GM19043 (cell line): ENCODE measurements around the gene SPINK1.
"Not testable (repeated sequence)": the region's sequence is repeated elsewhere in the genome, so short reads cannot be mapped to it uniquely, and the experiment has no call there.

Source experiments
- ATAC-seq: cut with Tn5 transposase; IDR thresholded peaks from one replicate; pipeline ENCODE4 v1.9.1; 2021; ENCODE audit warnings: low read depth; ENCODE audit not compliant: unreplicated experiment

The SPINK1 gene

GRCh38 chr5:147854894-147855773 is 23.7 kb upstream of the SPINK1 start:
- no peak for ATAC-seq

- ATAC-seq = no peak
Measured at GRCh38 chr5:147854331-147854730, 22.9 kb upstream of the SPINK1 start.

DNA sequence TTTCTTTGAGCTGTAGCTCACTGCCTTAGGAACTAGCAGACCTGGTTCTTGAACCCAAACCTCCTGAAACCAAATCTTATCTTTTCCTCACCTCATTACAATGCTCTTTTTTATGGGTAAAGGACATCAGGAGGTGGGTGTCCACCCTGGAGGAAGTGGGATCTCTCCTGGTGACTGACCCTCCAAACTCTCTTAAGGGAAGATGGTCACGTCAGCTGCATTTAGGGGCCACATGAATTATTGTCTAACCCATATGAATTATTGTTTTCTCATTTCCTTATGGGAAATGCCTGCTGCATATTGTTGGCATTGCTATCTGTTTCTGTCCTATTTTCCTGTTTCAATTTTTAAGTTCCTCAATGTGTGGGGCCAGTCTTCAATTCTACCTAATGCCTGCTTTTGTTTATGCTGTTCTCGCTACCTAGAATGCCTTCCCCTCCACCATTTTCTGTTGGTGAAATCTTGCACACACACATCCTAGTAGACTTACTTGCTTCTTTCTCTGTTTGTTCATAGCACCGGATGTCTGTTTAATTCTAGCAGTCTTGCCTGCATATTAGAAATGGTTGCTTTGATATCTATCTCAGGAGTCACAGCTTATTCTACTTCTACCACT is 22.0 kb upstream of the SPINK1 start:
- no peak for ATAC-seq

- no peak for ATAC-seq
Measured at GRCh38 chr5:147852365-147852764, 20.9 kb upstream of the SPINK1 start.

DNA sequence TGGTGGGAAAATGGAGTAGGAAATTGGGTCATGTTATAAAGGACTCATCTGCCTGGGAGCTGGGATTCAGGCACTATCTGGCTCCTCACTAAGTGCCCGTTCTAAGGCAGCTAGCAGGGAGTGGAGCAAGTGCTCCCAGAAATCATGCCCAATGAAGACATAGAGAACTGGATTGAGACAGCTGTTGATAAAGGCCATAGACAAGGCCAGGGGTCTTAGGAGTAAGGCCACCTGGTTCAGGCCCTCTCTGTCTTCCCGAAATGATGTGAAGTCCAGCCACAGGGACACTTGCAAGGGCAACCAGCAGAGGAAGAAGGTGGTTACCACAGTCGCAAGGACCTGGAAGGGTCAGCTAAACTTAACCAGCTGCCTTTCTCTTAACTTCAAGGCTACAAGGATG is 20.1 kb upstream of the SPINK1 start:
- no peak for ATAC-seq

- no peak for ATAC-seq
Measured at GRCh38 chr5:147849226-147849625, 17.8 kb upstream of the SPINK1 start.

GRCh38 chr5:147845618-147846017 is 14.1 kb upstream of the SPINK1 start:
- ATAC-seq = no peak

- ATAC-seq = no peak
Measured at GRCh38 chr5:147844846-147845245, 13.4 kb upstream of the SPINK1 start.

GRCh38 chr5:147842869-147843268 is 11.4 kb upstream of the SPINK1 start:
- ATAC-seq = no peak

DNA sequence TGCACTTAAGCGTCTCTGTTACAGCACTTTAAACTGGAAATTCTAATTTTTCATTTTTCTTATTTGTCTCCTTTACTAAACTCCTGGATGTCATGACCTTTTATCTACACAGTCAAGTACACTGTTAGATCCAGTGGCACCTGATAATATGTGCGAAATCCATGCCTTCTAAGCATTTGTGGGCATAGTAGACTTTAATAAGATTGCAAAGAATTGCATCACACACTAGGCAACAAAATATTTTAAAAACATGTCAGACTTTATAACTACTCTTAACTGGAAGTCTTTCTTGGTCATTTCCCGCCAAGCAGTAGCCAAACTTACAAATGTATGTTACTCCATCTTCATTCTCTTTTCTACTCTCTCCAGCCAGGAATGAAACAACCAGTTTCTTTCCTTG is 5.0 kb upstream of the SPINK1 start:
- no peak for ATAC-seq

DNA sequence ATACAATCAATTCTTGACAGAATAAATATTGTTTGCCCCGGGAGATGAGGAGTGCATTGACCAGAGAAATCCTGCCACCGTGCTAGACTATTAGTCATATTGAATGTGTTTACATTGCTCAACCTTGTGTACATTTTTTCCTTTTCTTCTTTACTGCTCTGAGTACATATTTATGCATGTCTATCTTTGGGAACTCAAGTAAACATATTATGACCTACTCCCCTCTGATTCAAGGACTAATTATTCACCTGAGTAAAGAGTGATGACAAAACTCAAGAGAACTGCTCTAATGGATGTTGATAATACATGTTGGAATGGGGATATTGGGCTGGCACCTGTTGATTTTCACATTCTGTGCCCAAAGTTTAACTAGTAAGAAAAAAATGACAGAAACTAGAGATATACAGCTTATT is 3.9 kb upstream of the SPINK1 start:
- no peak for ATAC-seq

DNA sequence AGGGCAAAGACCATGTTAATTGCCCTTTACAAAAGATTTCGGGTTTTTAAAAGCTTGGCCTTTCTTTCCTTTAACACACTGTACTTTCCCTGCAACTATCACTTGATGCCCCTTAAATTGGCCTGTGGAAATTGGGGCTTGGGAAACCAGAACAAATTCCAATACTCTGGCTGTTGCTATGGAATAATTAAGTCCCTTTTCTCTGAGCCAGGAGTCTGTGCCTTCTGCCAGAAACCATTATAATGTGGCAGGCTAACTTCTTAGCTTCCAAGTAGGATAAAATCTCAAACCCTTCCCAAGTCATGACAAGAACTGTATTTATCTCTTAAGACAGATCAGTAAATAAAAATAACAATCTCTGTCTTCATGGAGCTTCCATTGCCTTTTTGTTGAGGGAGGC is 1.1 kb upstream of the SPINK1 start:
- ATAC-seq = no peak

GRCh38 chr5:147830035-147830434 is 1.4 kb downstream of the SPINK1 start:
- no peak for ATAC-seq

DNA sequence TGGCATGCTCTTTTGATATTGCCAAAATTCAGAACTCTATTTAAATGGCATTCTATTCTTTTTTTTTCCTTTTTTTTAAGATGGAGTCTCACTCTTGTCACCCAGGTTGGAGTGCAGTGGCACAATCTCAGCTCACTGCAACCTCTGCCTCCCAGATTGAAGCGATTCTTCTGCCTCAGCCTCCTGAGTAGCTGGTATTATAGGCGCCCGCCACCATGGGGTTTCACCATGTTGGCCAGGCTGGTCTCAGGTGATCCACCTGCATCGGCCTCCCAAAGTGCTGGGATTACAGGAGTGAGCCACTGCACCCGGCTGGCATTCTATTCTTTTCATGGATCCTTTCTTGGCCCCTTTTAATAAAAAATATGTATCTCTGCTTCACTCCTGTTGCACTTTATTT is 4.5 kb downstream of the SPINK1 start:
- not testable (repeated sequence) for ATAC-seq

- no peak for ATAC-seq
Measured at GRCh38 chr5:147826361-147826760, 5.1 kb downstream of the SPINK1 start.

DNA sequence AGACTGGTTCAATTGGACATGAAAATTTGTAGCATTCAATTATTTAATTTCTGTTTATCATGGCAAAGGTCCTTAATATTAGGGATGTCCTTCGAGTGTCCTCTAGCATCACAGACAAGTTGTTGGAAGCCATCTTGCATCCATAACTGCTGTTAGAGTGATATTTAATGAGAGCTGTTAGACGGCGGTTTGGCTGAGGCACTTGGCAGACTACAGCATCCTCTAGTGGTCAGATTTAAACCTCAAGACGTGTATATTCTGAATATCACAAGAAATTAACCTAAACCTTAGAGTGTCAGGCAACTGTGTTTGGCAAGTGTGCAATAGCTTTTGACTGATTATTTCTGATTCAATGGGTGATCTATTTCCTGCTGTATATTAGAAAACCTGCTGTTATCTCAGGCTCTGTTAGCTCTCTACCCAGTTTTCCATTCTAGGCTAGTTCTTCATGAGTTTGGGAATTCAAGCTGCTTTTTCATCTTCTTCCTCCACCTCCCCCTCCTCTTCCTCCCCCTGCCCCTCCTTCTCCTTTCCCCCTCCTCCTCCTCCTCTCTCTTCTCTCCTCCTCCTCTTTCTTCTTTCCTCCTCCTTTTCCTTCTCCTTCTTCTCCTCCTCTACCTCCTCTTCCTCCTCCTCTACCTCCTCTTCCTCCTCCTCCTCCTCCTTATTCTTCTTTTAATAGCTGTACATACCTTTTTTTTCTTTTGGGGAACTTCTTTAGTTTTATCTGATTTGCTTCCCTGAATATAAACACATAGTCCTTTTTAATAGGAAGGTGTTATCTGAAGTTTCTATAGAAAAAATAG is 8.6 kb downstream of the SPINK1 start:
- ATAC-seq = peak; percentile 83

DNA sequence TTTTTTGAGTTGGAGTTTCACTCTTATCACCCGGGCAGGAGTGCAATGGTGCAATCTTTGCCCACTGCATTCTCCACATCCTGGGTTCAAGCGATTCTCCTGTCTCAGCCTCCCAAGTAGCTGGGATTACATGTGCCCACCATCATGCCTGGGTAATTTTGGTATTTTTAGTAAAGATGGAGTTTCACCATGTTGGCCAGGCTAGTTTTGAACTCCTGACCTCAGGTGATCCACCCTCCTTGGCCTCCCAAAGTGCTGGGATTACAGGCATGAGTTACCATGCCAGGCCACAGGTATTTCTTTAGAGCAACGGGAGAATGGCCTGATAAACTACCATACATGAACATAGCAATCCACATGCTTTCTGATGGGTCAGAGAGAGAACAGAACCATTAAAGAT is 9.2 kb downstream of the SPINK1 start:
- not testable (repeated sequence) for ATAC-seq

DNA sequence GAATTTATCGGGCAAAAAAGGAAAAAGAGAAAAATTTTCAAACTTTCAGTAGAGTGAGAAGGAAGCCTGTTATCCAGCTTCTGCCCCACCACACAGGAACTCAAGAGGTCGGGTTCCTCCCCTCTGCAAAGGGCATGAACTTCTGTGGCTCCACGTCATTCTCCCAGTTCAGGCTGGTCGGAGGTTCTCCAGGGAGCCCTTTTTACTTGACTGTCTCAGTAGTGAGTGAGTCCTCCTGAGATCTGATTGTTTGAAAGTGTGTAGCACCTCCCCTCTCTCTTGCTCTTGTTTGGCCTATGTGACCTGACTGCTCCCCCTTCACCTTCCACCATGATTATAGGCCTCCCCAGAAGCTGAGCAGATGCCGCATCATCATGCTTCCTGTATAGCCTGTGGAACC is 9.7 kb downstream of the SPINK1 start:
- no peak for ATAC-seq

GRCh38 chr5:147819261-147819770 is 12.2 kb downstream of the SPINK1 start:
- no peak for ATAC-seq

DNA sequence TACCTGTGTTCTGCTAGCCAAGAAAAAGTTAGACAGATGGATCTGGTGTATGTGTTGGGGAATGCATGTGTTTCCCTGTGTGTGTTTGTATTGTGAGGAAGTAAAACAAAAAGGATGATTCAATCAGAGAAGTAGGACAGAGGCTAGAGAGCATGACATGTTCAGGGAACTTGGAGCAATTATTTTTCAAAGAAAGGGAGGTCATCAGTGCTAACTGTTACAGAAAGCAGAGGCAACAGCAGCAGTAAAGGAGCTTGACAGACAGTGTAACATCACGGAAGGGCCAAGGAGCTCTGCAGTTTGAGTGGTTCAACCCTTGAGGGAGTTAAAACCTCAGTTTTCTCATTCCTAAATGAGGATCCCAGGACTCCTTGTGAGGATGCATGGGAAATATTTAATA is 13.2 kb downstream of the SPINK1 start:
- no peak for ATAC-seq

- ATAC-seq = no peak
Measured at GRCh38 chr5:147813696-147814095, 17.8 kb downstream of the SPINK1 start.
